MM.1S (cell line): Measurements from ENCODE around the gene NDST1.

Experiments
- EZH2phosphoT487 ChIP-seq: fragments of 300-600 bp; sonication (generic); IDR thresholded peaks from 2 replicates; pipeline ENCODE4 v1.6.1; 2018; ENCODE audit warnings: antibody characterized with exemption, low read length
- TF ChIP-seq, protein P1 (sequence below): fragments of 300-600 bp; sonication (generic); IDR thresholded peaks from 2 replicates; pipeline ENCODE4 v1.5.1; 2016; ENCODE audit warnings: antibody characterized with exemption, low read length, mixed read lengths

DNA sequence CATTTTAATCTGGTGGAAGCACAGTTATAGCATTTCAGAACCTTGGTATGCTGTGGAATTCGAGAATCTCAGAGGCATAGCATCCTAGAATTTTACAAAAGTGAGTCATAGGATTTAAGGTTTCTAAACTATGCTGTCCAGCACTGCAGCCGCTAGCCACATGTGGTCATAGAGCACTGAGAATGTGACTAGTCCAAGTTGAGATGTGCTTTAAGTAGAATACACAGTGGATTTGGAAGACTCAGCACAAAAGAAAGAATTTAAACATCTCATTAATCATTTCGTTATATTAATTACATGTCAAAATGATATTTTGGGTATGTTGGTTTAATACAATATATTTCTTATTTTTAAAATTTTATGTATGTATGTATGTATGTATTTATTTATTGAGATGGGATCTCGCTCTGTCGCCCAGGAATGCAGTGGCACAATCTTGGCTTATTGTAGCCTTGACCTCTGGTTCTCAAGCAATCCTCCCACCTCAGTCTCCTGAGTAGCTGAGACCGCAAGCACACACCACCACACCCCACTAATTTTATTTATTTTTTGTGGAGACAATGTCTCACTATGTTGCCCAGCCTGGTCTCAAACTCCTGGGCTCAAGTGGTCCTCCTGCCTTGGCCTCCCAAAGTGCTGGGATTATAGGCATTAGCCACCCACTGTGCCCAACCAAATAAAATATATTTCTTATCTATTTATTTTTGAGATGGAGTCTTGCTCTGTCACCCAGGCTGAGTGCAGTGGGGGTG, 38.0 kb upstream of the NDST1 start:
- TF ChIP-seq, protein P1, sequence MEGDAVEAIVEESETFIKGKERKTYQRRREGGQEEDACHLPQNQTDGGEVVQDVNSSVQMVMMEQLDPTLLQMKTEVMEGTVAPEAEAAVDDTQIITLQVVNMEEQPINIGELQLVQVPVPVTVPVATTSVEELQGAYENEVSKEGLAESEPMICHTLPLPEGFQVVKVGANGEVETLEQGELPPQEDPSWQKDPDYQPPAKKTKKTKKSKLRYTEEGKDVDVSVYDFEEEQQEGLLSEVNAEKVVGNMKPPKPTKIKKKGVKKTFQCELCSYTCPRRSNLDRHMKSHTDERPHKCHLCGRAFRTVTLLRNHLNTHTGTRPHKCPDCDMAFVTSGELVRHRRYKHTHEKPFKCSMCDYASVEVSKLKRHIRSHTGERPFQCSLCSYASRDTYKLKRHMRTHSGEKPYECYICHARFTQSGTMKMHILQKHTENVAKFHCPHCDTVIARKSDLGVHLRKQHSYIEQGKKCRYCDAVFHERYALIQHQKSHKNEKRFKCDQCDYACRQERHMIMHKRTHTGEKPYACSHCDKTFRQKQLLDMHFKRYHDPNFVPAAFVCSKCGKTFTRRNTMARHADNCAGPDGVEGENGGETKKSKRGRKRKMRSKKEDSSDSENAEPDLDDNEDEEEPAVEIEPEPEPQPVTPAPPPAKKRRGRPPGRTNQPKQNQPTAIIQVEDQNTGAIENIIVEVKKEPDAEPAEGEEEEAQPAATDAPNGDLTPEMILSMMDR, result no peak
- no peak for TF ChIP-seq EZH2phosphoT487
